MM.1S (cell line): Measurements from ENCODE around the gene COPG2.

Experiments used
- CTCF ChIP-seq: fragments of 300-600 bp; sonication (generic); IDR thresholded peaks from 2 replicates; pipeline ENCODE4 v1.5.1; 2016; ENCODE audit warnings: antibody characterized with exemption, low read length, mixed read lengths
- EZH2phosphoT487 ChIP-seq: fragments of 300-600 bp; sonication (generic); IDR thresholded peaks from 2 replicates; pipeline ENCODE4 v1.6.1; 2018; ENCODE audit warnings: antibody characterized with exemption, low read length

GRCh38 chr7:130712416-130712815 lies 43.9 kb upstream of the COPG2 start:
- TF ChIP-seq CTCF (no peak), EZH2phosphoT487 (no peak)
